Breast epithelium (tissue), 4 donors: ENCODE data around the gene EHD3. TPM values are rescaled to one million over a fixed set of nuclear protein-coding genes. Genes with fewer than 3 reads are reported as not detected.

Source experiments
- DNase-seq, 2 donors: peaks; one replicate each; pipeline ENCODE4 v3.0.0-alpha.2; 2019; ENCODE audit warnings: low spot score in 2 of 2
- H3K27ac ChIP-seq, 2 donors: fragments of 200-600 bp; sonication (generic) in 1 of 2; one replicate each; pipeline ENCODE4 v1.5.1; 2016 to 2019; ENCODE audit warnings: mild to moderate bottlenecking in 1 of 2
- H3K27me3 ChIP-seq, 2 donors: fragments of 200-600 bp; sonication (generic) in 1 of 2; one replicate each; pipeline versions ENCODE4 v1.5.1 to v1.6.0; 2017 to 2019; ENCODE audit warnings: control low read depth in 1 of 2, mild to moderate bottlenecking in 1 of 2
- H3K36me3 ChIP-seq: fragments of 200-600 bp; one replicate; pipeline ENCODE4 v1.5.1; 2019
- H3K4me1 ChIP-seq, 2 donors: fragments of 200-600 bp; sonication (generic); one replicate each; pipeline ENCODE4 v1.5.1; 2016 to 2019; ENCODE audit warnings: control low read depth in 1 of 2
- H3K4me3 ChIP-seq, 3 donors: fragments of 200-600 bp; sonication (generic); 1 replicate in 2 of 3; 2 replicates in 1 of 3; pipeline ENCODE4 v1.5.1; 2016 to 2019; ENCODE audit warnings: mild to moderate bottlenecking in 3 of 3, moderate library complexity in 2 of 3
- H3K9me3 ChIP-seq, 2 donors: fragments of 200-600 bp; sonication (generic) in 1 of 2; one replicate each; pipeline ENCODE4 v1.5.1; 2016 to 2019; ENCODE audit warnings: control low read depth in 1 of 2
- CTCF ChIP-seq, 3 donors: fragments of 450-650 bp; IDR thresholded peaks; one replicate each; pipeline ENCODE4 v1.5.1; 2016 to 2017; ENCODE audit warnings: antibody characterized with exemption in 3 of 3, mild to moderate bottlenecking in 3 of 3, moderate library complexity in 3 of 3
- POLR2A ChIP-seq: fragments of 450-650 bp; IDR thresholded peaks from one replicate; pipeline ENCODE4 v1.6.1; 2016; ENCODE audit warnings: antibody characterized with exemption, mild to moderate bottlenecking, moderate library complexity
- POLR2AphosphoS5 ChIP-seq, 3 donors: sonication (generic); formaldehyde crosslinking; IDR thresholded peaks; one replicate each; pipeline ENCODE4 v1.6.1; 2017; ENCODE audit warnings: antibody characterized with exemption in 3 of 3
- intact Hi-C: fragments of 100-400 bp; cut with DNase I; formaldehyde crosslinking; loops from one replicate; pipeline ENCODE4 v1.15.1; 2023; ENCODE audit warnings: low total_unique reads
- total RNA-seq, 3 donors: library from RNA; depleted of rRNA; stranded (reverse); fragments of >200 nt; gene quantifications; one replicate each; pipeline ENCODE4 v1.1.0, GENCODE V29; 2016

The EHD3 gene
- total RNA-seq, 3 donors from 2014 or later = 2.7 to 10.1 (median 9.2) TPM

GRCh38 chr2:31286961-31287550, 53.1 kb downstream of the EHD3 start:
- intact Hi-C loops = no loop called here
- DNase-seq = no peak
- peak overlapping the region; percentile 45 to 68 for H3K27ac ChIP-seq
- no peaks in the 10 kb centered on the region for H3K36me3 ChIP-seq
- TF ChIP-seq CTCF (IDR thresholded peaks at IDR 0.05) (no peak), POLR2AphosphoS5 (IDR thresholded peaks at IDR 0.05) (no peak), POLR2A (no peak)
- H3K4me1 ChIP-seq = no peaks in the 10 kb centered on the region
- no peaks in the 10 kb centered on the region for H3K9me3 ChIP-seq
- no peak overlapping the region for H3K4me3 ChIP-seq
- no peaks in the 10 kb centered on the region for H3K27me3 ChIP-seq

- no peak for TF ChIP-seq POLR2AphosphoS5 (IDR thresholded peaks at IDR 0.05)
- TF ChIP-seq POLR2A = no peak
- no peak for TF ChIP-seq CTCF (IDR thresholded peaks at IDR 0.05)
- no peaks in the 10 kb centered on the region for H3K9me3 ChIP-seq
- DNase-seq = no peak
- no peaks in the 10 kb centered on the region for H3K4me1 ChIP-seq
- no peak overlapping the region for H3K4me3 ChIP-seq
- peak overlapping the region in 1 of 2 donors; percentile 68 for H3K27ac ChIP-seq
- no peaks in the 10 kb centered on the region for H3K27me3 ChIP-seq
- intact Hi-C loops = no loop called here
- H3K36me3 ChIP-seq = no peaks in the 10 kb centered on the region
Observed at GRCh38 chr2:31287654-31288053, 53.7 kb downstream of the EHD3 start.

GRCh38 chr2:31294196-31294595, 60.2 kb downstream of the EHD3 start:
- intact Hi-C loops = no loop called here
- H3K27me3 ChIP-seq = no peaks in the 10 kb centered on the region
- no peak for TF ChIP-seq CTCF (IDR thresholded peaks at IDR 0.05)
- peak overlapping the region; percentile 8 to 55 for H3K27ac ChIP-seq
- H3K4me1 ChIP-seq = no peaks in the 10 kb centered on the region
- H3K36me3 ChIP-seq = no peaks in the 10 kb centered on the region
- H3K9me3 ChIP-seq = no peaks in the 10 kb centered on the region
- H3K4me3 ChIP-seq = no peak overlapping the region
- no peak for DNase-seq

GRCh38 chr2:31296641-31297287, 62.8 kb downstream of the EHD3 start:
- H3K27ac ChIP-seq = no peak overlapping the region

More at GRCh38 chr2:31296641-31297287, 62.8 kb downstream of the EHD3 start:
- intact Hi-C loops = no loop called here
- no peak for DNase-seq
- Histone ChIP-seq H3K4me3 (no peak overlapping the region), H3K27me3 (no peaks in the 10 kb centered on the region), H3K4me1 (no peaks in the 10 kb centered on the region), H3K9me3 (no peaks in the 10 kb centered on the region), H3K36me3 (no peaks in the 10 kb centered on the region)
- TF ChIP-seq CTCF (IDR thresholded peaks at IDR 0.05) (no peak), POLR2A (no peak)
